OCI-LY3 (cell line): Measurements from ENCODE around the gene CCDC102B.

ENCODE experiments used
- EZH2phosphoT487 ChIP-seq: fragments of 200-600 bp; shearing (Covaris generic); IDR thresholded peaks from 2 replicates; pipeline ENCODE4 v1.6.1; 2018; ENCODE audit warnings: antibody characterized with exemption, mixed run types, low read depth
- TF ChIP-seq, protein P1 (sequence below): fragments of 200-600, 300-600 bp; sonication (generic); IDR thresholded peaks from 2 replicates; pipeline ENCODE4 v1.5.1; 2014; ENCODE audit warnings: antibody characterized with exemption, low read length, low read depth

GRCh38 chr18:69067048-69067447, 269.2 kb downstream of the CCDC102B start:
- TF ChIP-seq, protein P1, sequence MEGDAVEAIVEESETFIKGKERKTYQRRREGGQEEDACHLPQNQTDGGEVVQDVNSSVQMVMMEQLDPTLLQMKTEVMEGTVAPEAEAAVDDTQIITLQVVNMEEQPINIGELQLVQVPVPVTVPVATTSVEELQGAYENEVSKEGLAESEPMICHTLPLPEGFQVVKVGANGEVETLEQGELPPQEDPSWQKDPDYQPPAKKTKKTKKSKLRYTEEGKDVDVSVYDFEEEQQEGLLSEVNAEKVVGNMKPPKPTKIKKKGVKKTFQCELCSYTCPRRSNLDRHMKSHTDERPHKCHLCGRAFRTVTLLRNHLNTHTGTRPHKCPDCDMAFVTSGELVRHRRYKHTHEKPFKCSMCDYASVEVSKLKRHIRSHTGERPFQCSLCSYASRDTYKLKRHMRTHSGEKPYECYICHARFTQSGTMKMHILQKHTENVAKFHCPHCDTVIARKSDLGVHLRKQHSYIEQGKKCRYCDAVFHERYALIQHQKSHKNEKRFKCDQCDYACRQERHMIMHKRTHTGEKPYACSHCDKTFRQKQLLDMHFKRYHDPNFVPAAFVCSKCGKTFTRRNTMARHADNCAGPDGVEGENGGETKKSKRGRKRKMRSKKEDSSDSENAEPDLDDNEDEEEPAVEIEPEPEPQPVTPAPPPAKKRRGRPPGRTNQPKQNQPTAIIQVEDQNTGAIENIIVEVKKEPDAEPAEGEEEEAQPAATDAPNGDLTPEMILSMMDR, result no peak
- TF ChIP-seq EZH2phosphoT487, result no peak
